HG03025 (cell line): ENCODE data around the gene HRCT1.
"Not testable (repeated sequence)": the region's sequence is repeated elsewhere in the genome, so short reads cannot be mapped to it uniquely, and the experiment has no call there.

Experiments
- ATAC-seq: cut with Tn5 transposase; IDR thresholded peaks from one replicate; pipeline ENCODE4 v1.9.1; 2021; ENCODE audit warnings: mild to moderate bottlenecking, moderate library complexity; ENCODE audit not compliant: unreplicated experiment, low FRiP score

HRCT1 gene

DNA sequence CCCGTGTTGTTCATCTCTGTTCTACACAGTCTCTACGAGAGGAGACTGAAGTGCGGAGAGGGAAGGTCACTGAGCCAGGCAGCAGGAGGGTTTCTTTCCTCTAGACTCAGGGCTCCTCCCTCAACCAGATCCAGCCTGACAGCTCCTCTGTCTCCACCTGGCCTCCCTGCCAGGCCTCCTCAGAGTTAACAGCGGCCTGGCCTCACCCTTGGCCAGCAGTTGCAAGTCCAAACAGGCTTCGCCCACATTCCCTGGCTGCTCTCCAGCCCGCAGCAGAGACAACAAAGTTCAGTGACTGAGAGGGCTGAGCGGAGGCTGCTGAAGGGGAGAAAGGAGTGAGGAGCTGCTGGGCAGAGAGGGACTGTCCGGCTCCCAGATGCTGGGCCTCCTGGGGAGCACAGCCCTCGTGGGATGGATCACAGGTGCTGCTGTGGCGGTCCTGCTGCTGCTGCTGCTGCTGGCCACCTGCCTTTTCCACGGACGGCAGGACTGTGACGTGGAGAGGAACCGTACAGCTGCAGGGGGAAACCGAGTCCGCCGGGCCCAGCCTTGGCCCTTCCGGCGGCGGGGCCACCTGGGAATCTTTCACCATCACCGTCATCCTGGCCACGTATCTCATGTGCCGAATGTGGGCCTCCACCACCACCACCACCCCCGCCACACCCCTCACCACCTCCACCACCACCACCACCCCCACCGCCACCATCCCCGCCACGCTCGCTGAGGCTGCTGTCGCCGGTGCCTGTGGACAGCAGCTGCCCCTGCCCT is at the start of gene HRCT1:
Gene HRCT1 (plus strand): TSS at position 291 of the 768 bp plus-strand sequence. CDS start 86 bp downstream, at position 377.
- no peak for ATAC-seq

DNA sequence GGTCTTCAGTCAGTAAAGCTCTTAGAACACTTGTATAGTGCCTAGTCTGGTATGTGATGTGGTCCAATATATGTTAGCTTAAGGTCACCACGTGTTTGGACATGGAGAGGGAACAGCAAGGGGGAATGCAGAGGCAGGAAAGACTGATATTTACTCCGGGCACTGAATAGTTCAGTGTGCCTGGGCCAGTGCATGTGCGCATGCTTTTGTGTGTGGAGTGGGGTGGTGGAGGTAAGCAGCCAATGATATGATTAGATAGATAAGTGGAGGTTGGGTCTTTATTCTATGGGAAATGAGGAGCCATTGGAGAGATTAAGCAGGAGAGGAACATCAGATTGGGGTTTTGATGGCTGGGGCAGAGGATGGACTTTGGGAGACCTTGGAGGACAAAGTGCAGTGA is 49.8 kb upstream of the HRCT1 start:
- ATAC-seq, result no peak

DNA sequence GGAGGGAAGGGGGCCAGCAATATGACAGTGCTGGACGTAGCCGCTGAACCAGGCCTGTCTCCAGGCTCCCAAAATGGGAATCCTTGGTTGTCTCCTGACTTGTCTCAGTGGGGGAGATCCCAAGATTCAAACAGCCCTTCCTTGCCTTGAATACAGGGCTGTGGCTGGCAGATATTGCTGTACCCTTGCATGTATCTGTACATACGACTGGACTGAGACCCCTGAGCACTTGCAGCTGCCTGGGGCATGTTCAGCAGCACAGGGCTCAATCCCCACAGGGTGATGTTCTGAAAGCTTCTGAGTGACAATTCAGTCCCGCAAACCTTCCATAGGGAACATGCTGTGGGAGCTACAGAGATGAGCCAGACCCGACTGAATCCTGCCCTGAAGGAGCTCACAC is 49.1 kb upstream of the HRCT1 start:
- no peak for ATAC-seq

DNA sequence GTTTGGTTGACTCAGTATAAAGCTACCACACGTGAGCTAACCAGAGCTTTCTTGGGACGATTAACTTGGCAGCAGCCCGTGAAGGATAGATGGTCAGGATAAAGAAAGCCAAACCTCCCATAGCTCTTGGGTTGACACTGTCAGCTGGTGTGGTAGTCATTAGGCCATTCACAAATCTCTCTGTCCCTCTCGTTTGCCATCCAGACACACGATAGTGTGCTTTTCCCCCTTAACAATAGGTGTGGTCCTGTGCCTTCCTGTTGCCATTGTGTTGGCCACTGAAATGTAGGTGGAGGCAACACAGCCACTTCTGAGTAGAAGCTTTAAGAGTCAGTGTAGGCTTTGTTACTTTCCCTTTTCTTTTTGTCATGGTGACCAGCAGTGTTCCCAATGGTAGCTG is 47.5 kb upstream of the HRCT1 start:
- no peak for ATAC-seq

DNA sequence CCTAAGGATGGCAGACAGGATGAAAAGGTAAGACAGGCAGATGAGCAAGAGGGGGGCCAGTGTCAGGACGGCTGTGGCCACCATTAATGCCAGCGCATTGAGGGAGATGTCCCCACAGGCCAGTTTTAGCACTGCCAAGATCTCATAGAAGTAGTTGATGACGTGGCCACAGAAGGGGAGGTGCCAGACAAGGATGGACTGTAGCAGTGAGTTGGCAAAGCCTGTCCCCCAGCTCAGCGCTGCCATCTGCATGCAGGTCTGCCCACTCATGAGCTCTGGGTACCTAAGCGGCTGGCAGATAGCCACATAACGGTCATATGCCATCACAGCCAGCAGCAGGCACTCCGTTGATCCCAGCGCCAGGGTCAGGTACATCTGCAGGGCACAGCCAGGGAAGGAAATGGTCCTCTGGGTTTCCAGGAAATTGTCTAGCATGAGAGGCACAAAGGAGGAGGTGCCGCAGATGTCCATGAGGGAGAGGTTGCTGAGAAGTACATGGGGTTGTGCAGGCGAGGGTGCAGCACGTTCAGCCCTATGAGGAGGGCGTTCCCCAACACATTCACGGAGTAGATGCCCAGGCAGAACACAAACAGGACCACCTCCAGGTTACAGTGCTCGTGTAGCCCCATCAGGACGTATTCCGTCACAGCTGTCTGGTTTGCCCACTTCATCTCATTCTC is 46.6 kb upstream of the HRCT1 start:
- ATAC-seq, result no peak

DNA sequence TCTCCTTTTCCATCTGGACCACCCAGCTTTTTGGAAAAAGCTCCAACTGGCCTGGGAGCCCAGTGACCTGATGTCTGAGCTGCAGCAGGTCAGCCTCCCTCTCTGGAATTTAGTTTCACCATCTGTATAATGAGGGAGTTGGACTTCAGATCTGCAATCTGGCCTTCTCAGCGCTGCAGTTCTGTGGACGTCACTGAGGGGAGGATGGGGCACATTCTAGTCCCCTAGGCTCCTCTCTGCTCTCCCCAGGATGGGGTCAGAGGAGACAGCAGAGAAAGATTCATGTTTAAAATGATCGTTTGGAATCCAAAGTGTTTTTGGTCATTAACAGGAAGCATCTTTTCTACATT is 46.0 kb upstream of the HRCT1 start:
- no peak for ATAC-seq

DNA sequence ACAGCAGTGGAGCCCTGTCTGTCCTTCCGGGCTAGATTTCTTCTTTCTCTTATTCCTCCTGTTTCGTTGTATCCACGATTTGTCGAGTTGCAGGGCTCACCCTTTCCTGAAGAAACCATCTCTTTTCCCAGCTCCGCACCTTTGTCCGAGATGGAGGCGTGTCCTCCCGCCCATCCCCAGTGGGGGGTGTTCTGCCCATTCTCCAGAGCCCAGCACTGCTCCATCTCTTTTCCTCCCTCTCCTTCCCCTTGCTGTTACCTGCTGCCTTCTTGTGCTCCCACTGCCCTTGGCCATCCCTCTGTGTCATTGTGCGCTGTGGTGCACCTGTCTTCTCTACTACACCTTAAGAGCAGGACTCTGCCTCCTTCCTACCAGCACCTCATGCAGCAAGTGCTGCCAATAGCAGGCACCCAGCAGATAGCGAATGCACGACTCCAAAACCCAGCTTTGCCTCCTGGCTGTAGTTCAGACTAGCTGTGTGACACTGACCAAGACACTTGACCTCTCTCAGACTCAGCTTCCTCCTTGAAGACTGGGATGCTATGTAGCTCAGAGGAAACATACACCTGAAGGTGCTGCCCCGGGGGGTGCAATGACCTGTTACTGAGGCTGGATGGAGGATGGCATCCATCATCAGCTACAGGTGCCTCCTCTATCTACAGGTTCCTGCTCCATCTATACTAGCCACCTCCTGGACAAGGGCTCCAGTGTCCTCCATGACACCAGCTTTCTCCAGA is 44.7 kb upstream of the HRCT1 start:
- no peak for ATAC-seq

DNA sequence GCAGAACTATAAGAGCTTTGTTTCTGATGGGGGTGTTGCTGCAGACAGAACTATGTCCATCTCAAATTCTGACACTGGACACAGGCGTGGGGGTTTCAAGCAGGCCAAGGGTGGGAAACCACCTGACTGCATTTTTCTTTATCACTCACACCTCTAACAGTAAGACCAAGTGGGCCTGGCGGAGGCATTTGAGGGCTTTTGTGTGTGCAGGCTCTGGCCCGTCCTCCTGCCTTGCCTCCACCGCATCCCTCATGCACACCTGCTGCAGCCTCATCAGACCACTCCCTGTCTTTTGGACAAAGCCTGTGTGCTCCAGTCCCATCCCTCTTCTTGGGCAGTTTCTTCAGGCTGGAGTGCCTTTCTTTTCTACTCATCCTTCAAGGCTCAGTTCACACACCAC is 43.7 kb upstream of the HRCT1 start:
- no peak for ATAC-seq

DNA sequence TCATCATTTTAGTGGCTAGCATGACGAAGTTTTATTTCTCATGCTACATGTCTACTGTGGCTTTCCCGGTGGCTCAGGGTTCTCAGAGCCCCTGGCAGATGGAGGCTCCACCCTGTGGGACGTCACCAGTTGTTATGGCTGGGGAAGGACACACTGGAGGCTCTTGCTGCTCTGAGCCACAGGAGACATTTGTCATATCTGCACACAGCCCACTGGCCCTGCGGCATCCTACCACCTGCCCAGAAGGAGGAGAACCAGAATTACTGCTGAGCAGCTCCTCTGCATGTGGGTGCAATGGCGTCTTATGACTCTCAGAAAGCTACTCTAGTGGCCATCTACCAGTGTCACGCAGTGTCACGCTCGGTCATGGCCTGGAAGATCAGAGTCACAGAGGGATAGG is 42.4 kb upstream of the HRCT1 start:
- no peak for ATAC-seq

DNA sequence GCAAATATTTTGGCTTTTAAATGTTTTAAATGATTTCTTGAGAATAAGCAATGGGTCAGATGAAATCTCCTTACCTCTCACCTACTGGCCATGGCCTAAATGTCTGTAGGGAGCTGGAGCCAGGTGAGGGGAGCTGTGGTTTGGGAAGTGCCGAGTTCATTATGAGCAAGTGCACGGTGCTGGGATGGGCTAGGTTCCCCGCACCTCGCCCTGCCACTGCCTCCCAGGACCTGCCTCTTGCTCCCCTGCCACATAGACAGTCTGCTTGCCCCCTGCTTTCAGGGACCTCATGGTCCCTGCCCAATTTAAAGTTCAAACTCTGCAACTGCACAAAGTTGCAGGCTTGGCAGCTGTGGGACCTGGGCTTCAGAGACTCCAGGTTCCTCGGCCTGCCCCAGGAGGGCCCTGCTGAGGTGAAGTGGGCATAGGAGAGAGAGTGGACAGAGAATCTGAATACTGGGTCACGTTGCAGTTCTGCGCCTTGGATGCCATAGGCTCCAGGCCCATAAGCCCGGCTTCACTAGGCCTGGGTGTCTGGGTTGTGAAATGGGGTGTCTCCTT is 41.2 kb upstream of the HRCT1 start:
- ATAC-seq, result no peak

DNA sequence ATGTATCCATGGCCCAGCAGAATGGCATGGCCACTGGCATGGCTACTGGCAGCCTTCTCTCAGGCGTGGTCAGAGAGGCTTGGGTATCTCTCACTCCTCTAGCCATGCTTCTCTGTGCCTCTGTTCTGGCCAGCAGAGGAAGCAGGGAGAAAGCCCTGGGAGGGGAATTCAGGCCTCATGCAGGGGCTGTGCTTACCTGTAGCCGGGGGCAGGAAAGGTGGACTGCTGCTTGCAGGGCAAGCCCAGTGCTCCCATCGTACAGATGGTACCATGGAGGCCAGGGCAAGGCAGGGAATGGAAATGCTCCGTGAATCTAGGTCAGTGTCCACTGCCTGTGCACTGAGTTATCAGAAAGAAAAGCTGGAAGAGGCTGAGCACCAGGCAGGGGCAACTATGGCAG is 38.5 kb upstream of the HRCT1 start:
- no peak for ATAC-seq

DNA sequence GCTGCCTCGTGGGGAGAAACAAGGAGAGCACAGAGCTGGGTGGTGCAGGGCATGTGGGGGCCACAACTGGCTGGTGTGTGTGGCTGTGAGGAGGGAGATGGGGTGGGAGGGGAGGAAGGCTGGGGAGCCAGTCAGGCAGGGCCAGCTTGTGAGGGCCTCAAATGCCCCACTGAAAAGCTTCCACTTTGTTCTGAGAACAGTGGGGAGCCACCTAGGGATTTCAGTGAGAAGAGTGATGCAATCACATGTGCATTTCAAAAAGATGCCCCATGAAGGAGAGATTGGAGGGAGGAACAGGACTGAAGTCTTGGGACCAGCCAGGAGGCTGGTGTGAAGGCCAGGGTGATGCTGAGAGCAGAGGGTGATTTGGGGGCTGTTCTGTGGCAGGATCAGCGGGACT is 37.1 kb upstream of the HRCT1 start:
- ATAC-seq, result no peak

DNA sequence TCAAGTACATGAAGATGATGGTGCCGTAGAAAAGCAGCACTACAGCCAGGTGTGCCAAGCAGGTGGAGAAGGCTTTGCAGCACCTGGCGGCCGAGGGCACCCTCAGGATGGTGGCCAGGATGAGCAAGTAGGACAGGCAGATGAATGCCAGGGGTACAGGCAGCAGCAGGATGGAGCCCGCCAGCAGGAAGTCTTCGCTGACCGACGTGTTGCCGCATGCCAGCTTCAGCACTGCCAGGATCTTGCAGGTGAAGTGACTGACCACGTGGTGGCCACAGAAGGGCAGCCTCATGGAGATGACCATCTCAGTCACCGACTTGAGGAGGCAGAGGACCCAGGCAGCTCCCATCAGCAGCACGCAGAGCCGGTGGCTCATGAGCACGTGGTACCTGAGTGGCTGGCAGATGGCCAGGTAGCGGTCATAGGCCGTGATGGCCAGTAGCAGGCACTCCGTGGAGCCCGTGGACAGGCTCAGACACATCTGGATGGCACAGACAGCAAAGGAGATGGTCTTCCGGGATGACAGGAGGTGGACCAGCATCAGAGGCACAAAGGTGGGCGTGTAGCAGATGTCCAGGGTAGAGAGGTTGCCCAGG is 36.3 kb upstream of the HRCT1 start:
- ATAC-seq, result no peak

DNA sequence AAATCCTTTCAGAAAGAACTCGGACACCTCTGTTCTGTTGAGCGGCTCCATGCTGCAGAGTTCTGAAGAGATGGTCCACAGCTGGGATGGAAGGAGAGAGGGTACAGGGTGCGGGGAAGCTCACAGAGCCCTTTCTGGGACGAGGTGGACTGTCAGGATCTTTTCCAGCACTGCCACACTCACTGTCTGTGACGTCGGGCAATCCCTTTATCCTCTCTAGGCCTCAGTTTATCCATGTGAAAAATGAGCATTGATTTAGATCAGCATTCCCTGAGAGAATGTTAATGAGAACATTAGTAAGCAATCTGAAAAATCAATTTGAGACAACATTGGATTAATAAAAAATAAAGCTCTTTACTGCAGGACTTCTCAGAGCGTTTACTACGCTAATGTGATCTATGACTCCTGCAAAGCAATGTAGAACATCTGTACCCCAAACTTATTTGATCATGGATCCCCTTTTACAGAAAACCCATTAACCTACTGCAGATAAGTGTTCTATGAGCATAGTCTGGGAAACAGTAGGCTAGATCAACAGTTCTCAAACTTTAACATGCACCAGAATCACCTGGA is 35.6 kb upstream of the HRCT1 start, which contains the start of gene OR13J1:
Gene OR13J1 (minus strand): TSS at position 51 of the 573 bp plus-strand sequence. CDS start 0 bp downstream, at position 51.
- ATAC-seq, result no peak

DNA sequence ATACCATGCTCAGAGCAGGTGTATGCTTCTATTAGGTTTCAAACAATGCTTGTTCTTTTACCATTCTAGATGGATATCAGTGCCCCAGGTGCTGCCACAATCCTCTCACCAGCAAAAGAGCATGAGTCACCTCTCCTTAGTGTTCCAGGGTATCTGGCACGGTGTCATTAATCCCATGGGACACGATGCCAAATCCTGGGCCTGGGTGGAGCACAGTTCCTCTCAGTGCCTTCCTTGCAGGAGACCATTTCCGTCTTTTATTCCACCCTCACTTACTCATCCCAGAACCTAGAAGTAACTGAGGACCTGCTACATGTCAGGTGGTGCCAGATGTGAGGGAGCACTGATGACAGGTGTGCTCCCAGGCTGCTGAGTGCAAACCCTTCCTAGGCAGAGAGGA is 34.5 kb upstream of the HRCT1 start:
- ATAC-seq, result no peak

DNA sequence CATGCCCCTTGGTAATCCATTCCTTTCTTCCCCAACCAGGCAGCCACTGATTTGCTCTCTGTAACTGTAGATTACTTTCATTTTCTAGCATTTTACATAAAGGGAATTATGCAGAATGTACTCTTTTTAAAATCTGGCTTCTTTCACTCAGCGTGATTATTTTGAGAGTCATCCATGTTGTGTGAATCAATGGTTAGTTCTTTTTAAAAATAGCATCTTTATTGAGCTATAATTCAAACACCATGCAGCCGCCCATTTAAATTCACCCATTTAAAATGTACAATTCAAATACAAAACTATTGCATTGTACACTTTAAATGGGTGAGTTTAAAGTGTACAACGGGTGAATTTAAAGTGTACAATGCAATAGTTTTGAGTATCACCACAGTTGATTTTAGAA is 33.5 kb upstream of the HRCT1 start:
- ATAC-seq, result no peak

DNA sequence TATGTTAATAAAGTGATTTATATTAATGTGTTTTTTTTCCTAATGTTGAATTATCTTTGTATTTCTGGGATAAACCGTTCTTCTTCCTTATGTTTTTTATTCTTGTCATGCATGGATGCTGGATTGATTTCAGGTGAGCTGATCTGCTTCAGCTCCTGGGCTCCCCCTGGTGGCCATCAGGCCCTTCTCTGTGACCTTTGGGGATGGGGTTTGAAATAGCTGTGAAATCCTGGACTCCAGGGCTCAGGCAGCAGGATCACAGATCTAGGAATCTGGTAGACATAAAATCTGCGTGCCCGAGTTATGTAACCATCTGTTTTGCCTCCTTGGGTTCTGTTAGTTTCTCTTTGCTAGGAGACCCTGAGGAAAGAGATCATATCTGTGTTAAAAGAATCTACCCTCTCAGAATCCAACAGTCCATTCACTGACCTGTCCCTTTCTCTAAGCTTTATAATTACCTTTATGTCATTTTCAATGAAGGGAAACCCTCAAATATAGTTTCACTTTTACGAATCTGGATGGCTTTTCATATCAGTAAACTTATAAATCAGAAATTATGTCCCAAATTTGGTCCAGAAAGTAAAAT is 23.6 kb upstream of the HRCT1 start:
- ATAC-seq, result no peak

DNA sequence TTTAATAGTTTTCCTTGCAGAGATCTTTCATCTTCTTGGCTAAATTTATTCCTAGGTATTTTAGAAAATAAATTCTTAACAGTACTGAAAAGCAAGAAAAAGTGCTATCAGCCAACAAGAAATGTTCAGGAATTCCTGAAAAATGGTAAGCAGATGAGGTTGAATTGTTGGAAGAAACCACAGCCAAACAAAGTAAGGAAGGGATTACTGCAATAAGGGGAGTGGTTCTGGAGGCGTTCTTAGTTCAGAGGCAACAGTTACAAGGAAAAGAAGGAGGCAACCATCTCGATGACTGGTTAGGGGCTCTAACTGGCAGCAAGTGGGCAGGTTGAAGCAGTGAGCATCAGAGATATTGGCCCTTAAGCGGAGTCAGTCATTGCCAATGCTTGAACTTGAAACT is 23.0 kb upstream of the HRCT1 start:
- no peak for ATAC-seq

DNA sequence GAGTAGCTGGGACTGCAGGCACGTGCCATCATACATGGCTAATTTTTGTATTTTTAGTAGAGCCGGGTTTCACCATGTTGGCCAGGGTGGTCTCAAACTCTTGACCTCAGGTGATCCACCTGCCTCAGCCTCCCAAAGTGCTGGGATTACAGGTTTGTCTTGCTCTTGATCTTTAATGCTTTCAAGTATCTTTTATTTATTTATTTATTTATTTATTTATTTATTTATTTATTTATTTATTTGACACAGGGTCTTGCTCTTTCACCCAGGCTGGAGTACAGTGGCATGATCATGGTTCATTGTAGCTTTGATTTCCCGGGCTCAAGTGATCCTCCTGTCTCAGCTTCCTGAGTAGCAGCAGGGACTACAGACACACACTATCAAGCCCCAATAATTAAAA is 21.1 kb upstream of the HRCT1 start:
- not testable (repeated sequence) for ATAC-seq

DNA sequence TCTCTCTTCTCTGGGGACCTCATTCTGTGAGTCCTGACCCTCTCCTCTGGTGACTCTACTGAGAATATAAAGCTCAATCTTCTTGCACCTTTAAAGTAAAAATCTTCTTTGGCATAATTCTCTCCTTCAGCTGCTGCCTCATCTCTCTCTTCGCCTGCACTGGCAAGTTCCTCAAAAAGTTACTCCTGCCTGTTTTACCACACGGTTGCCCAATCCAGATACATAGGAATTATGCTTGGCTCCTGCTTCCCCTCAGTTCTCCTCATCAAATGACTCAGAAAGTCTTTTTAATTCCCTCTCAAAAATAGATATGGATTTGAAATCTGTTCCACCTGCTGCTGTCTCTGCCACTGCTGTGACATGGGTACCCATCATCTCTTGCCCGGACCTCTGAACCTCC is 14.4 kb upstream of the HRCT1 start:
- ATAC-seq, result no peak
